Activated gamma-delta T cell treated with anti-CD3 and anti-CD28 coated beads, Interleukin-2, amount 50 U/mL, for 16 hours (primary cell): ENCODE data around the gene LRP5.
"Not testable (repeated sequence)": the region's sequence is repeated elsewhere in the genome, so short reads cannot be mapped to it uniquely, and the experiment has no call there.

Experiments used
- DNase-seq: peaks from one replicate; pipeline ENCODE4 v3.0.0-alpha.2; 2020; ENCODE audit warnings: low read depth

The LRP5 gene

GRCh38 chr11:68282141-68282860 is 30.1 kb upstream of the LRP5 start:
- DNase-seq: peak; percentile 21

DNA sequence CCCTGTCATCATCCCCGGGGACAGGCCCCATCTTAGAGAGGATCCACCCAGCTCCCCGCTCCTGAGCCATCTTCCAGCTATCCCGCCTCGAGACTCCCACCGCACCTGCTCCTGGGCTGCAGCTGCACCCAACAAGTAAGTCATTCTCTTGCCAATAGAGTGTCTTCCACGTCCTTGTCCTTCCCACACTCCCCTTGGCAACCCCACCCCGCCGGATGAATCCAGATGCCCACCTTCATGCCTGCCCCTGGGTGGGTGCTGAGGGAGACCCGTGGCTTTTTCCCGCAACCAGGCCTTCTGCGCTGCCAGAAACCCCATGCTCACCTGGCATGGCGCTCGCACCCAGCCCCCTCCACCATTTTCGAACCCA is 29.5 kb upstream of the LRP5 start:
- DNase-seq: no peak

DNA sequence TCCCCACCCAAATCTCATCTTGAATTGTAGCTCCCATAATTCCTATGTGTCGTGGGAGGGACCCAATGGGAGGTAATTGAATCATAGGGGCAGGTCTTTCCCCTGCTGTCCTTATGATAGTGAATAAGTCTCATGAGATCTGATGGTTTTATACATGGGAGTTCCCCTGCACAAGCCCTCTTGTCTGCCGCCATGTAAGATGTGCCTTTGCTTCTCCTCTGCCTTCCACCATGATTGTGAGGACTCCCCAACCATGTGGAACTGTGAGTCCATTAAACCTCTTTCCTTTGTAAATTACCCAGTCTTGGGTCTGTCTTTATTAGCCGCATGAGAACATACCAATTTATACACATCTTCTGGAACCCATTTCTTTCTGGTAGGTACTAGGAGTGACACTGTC is 27.8 kb upstream of the LRP5 start:
- DNase-seq: not testable (repeated sequence)

DNA sequence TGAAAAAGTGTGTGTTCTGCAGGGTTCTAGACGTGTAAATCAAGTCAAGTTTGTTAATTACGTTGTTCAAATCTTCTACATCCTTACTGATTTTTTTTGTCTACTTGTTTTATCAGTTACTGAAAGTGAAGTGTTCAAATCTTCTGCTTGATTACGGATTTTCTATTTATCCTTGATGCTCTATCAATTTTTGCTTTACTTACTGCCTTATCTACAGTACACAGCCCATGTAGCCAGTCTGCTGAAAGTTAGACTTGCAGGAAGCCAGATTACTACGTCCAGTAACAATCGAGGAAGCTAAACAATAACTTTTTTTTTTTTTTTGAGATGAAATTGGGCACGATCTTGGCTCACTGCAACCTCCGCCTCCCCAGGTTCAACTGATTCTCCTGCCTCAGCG is 25.0 kb upstream of the LRP5 start:
- no peak for DNase-seq

GRCh38 chr11:68289456-68289855 is 22.9 kb upstream of the LRP5 start:
- DNase-seq: no peak

GRCh38 chr11:68293708-68294107 is 18.7 kb upstream of the LRP5 start:
- no peak for DNase-seq

DNA sequence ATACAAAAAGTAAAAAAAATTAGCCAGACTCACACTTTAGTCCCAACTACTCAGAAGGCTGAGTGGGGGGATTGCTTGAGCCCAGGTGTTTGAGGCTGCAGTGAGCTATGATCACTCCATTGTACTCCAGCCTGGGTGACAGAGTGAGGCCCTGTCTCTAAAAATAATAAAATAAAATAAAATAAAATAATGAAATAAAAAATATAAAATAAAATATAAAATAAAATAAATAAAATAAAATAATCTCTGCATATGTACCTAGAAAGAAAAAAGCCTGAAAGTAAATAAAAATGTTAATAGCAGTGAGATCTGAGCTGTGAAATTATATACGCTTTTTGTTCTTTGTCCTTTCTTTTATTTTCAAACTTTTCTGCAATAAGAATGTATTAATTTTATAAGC is 17.1 kb upstream of the LRP5 start:
- DNase-seq: no peak

- no peak for DNase-seq
Measured at GRCh38 chr11:68295940-68296339, 16.5 kb upstream of the LRP5 start.

DNA sequence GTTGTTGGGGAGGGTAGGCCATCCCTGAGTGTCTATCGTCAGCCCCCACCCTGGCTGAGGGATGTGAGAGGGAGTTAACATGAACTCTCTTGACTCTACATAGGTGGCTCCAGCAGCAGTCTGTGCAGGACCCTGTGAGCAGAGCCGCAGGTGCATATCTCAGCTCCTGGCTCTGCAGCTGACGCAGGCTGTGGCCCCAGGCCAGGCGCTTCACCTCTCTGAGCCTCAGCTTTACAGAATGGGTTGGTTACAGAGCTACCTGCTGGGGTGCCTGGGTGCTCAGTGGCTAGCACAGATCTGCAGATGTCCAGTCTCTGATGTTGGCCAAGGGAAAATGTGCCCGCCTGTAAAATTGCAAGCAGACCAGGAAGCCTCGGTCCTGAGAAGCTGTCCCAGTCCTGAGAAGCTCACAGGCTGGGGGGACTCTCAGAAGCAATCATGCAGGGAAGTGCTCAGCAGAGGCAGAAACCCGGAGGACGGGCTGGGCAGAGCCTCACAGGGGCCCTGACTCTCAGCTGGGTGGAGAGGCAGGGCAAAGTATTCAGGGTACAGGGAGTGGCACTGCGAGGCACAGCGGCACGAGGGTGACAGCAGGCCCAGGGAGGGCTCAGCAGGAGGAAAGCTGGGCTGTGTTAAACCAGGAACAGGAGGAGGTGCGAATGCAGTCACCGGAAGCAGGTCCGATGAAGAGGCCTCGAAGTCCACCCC is 15.9 kb upstream of the LRP5 start:
- no peak for DNase-seq

DNA sequence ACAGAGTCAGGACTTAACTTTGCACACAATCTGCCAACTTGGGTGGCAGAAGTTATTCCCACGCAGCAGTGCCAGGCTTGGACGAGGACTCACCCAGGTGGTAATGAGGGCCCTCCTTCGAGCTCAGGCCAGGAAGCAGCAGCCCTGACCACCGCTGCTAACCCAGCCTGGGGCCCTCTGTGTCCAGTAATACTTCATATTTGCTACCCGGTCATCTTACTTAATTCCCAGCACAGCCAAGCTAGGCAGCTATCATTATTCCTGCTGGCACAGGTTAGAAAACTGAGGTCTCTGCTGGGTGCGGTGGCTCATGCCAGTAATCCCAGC is 15.4 kb upstream of the LRP5 start:
- DNase-seq: no peak

DNA sequence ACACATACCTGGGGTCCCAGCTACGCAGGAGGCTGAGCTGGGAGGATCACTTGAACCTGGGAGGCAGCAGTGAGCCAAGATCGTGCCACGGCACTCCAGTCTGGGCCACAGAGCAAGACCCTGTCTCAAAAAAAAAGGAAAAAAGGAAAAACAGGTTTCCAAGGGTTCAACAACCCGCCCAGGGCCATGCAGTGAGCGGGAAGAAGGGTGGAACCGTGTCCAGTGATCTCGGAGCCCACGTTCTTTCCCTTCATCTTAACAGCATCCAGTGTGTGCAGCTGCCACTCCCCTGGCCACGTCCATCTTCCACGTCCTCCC is 14.9 kb upstream of the LRP5 start:
- no peak for DNase-seq

GRCh38 chr11:68297812-68298658 is 14.4 kb upstream of the LRP5 start:
- DNase-seq: peak; percentile 55

DNA sequence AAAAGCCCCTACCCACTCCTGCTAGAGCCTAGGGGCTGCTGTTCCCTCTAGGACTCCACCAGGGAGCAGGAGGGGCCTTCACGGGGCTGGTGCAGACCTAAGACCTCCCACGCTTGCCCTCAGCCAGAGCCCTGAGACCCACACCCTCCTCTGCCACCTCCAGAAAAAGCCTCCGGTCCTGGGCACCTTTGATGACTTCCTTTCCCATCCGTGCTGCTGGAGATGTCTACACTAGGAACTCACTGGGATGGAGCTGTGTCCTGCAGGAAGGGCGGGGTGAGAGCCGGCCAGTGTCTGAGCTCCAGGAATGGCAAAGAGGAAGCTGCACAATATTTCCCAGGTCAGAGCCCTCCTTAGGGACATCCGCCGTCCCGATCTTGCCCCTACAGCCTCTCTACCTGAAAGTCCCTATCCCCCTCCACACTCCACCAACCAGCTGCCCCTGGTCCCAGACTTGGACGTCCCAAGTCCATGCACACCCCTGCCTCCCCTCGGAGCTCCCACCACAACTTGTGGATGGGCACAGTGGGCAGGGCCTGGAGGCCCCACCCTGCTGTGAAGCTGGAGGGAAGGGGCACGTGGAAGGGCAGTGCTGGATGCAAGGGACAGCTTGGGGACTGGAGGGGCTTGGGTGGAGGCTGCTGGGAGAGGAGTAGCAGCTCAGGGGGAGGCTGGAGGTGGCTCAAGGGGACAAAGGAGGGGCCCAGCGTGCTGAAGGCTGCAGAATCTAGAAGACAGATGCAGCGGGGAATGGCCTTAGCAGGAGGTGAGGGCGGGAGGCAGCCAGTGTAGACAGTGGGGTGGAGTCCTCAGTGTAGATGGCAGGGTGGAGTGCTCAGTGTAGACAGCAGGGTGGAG is 13.5 kb upstream of the LRP5 start:
- DNase-seq: no peak

- DNase-seq: not testable (repeated sequence)
Measured at GRCh38 chr11:68299517-68299879, 12.9 kb upstream of the LRP5 start.

GRCh38 chr11:68300076-68300830 is 12.1 kb upstream of the LRP5 start:
- no peak for DNase-seq

GRCh38 chr11:68302256-68302655 is 10.1 kb upstream of the LRP5 start:
- no peak for DNase-seq

DNA sequence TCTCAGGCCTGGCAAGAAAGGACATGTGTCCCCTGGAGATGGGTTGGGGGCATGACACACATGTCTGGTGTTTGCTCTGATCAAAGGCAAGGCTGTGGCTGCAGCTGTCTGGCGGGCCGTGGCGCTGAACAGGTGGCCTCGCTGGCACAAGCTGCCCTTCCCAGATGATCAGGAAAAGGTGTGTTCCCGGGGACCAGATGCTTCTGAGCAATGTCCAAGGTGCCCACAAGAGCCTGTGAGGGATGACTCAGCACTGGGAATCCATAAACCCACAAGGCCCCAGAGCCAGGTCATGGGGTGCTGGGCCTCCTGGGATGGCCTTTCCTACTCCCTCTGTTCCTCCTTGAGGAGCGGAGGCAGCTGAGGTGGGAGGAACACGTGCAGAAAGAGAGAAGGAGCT is 9.7 kb upstream of the LRP5 start:
- DNase-seq: no peak

DNA sequence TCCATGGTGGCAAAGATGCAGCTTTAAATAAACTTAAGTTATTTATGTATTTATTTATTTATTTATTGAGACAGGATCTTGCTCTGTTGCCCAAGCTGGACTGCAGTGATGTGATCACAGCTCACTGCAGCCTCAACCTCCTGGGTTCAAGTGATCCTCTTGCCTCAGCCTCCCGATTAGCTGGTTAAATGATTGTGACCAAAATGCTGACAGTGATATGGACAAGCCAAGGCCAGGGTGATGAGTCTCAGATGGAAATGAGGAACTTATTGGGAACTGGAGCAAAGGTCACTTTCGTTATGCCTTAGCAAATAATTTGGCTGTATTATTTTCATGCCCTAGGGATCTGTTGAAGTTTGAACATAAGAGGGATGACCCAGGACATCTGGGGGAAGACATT is 9.3 kb upstream of the LRP5 start:
- no peak for DNase-seq

- DNase-seq: no peak
Measured at GRCh38 chr11:68303982-68304780, 8.2 kb upstream of the LRP5 start.

DNA sequence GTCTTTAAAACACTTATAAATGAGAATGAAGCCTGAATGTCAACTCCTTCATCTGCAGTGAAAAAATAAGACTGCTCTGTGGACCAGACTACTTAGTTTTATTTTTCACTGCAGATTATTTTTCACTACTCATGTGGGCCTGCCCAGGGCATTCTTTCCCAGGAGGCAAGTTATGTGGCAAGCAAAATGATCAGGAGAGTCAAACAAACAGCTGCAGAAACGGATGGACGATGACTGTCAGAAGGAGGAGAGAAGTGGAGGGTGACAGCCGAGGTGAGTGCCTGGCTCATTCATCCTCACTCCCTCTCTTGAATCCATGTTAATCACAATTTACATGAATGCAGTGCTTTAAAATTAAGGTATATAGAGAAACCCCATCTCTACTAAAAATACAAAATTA is 5.8 kb upstream of the LRP5 start:
- DNase-seq: no peak

GRCh38 chr11:68308068-68308467 is 4.3 kb upstream of the LRP5 start:
- no peak for DNase-seq
